ENCODE data around the gene TM2D1.
"Not testable (repeated sequence)": the region's sequence is repeated elsewhere in the genome, so short reads cannot be mapped to it uniquely, and the experiment has no call there.

DNA sequence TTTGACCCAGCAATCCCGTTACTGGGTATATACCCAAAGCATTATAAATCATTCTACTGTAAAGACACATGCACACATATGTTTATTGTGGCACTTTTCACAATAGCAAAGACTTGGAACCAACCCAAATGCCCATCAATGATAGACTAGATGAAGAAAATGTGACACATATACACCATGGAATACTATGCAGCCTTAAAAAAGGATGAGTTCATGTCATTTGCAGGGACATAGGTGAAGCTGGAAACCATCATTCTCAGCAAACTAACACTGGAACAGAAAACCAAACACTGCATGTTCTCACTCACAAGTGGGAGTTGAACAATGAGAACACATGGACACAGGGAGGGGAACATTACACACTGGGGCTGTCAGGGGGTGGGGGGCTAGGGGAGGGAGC, 5.7 kb upstream of the TM2D1 start:
- TF ChIP-seq POLR2AphosphoS5 (IDR thresholded peaks at IDR 0.05; ENCODE audit: low read depth); SPI1 (IDR thresholded peaks at IDR 0.05; ENCODE audit: borderline replicate concordance, low read depth); GABPA (IDR thresholded peaks at IDR 0.05; ENCODE audit: low read depth): not testable (repeated sequence)
- TF ChIP-seq, protein P1, sequence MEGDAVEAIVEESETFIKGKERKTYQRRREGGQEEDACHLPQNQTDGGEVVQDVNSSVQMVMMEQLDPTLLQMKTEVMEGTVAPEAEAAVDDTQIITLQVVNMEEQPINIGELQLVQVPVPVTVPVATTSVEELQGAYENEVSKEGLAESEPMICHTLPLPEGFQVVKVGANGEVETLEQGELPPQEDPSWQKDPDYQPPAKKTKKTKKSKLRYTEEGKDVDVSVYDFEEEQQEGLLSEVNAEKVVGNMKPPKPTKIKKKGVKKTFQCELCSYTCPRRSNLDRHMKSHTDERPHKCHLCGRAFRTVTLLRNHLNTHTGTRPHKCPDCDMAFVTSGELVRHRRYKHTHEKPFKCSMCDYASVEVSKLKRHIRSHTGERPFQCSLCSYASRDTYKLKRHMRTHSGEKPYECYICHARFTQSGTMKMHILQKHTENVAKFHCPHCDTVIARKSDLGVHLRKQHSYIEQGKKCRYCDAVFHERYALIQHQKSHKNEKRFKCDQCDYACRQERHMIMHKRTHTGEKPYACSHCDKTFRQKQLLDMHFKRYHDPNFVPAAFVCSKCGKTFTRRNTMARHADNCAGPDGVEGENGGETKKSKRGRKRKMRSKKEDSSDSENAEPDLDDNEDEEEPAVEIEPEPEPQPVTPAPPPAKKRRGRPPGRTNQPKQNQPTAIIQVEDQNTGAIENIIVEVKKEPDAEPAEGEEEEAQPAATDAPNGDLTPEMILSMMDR (IDR thresholded peaks at IDR 0.05; ENCODE audit: insufficient read depth, low read length): not testable (repeated sequence)
- TF ChIP-seq, protein P2, sequence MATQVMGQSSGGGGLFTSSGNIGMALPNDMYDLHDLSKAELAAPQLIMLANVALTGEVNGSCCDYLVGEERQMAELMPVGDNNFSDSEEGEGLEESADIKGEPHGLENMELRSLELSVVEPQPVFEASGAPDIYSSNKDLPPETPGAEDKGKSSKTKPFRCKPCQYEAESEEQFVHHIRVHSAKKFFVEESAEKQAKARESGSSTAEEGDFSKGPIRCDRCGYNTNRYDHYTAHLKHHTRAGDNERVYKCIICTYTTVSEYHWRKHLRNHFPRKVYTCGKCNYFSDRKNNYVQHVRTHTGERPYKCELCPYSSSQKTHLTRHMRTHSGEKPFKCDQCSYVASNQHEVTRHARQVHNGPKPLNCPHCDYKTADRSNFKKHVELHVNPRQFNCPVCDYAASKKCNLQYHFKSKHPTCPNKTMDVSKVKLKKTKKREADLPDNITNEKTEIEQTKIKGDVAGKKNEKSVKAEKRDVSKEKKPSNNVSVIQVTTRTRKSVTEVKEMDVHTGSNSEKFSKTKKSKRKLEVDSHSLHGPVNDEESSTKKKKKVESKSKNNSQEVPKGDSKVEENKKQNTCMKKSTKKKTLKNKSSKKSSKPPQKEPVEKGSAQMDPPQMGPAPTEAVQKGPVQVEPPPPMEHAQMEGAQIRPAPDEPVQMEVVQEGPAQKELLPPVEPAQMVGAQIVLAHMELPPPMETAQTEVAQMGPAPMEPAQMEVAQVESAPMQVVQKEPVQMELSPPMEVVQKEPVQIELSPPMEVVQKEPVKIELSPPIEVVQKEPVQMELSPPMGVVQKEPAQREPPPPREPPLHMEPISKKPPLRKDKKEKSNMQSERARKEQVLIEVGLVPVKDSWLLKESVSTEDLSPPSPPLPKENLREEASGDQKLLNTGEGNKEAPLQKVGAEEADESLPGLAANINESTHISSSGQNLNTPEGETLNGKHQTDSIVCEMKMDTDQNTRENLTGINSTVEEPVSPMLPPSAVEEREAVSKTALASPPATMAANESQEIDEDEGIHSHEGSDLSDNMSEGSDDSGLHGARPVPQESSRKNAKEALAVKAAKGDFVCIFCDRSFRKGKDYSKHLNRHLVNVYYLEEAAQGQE (IDR thresholded peaks at IDR 0.05; ENCODE audit: insufficient replicate concordance, low read depth): not testable (repeated sequence)

Measured in HL-60 (cell line).